ENCODE data around the gene ATAT1. TPM values are rescaled to one million over a fixed set of nuclear protein-coding genes. Genes with fewer than 3 reads are reported as not detected.
A peak's percentile ranks its signal among the peaks of the same experiment; 100 is the strongest.

The ATAT1 gene
- polyA plus RNA-seq, 10 donors = 14.7 to 33.9 (median 19.9) TPM

DNA sequence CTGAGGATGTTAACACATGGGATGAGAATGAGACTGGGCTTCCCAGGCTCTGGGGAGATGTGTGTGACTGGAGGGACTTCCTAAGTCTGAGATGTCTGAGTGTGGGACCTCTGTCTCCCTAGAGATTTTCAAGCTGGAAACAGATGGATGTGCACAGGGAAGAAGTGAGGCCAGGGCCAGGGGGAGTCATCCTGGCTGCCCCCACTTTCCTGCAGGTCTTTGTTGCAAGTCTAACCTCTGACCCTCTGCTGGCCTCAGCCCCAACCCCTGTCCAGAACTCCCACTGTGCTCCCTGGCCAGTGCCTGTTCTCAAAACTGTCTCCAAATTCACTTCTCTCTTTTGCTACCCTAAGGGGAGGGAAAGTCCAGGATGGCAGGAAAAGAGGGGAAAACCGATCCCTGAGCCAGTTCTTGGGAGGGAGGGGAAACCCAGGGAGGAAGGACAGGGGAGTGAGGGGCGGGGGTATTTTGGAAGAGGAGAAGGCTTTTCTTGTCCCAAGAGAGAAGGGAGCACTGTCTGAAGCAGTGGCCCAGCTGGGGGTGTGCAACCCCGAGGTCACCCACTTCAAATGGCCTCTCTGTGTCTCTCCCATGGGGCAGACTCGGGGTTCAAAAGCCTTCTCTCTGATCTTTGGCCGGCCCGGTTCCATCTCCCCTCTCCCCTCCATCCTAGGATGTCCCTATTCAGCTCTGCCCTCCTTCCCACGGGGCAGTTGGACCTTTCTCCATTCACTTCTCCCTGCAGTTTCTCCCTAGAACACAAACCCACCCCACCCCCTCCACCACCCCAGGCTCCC, 56.7 kb downstream of the ATAT1 start:
- no peak for DNase-seq

DNA sequence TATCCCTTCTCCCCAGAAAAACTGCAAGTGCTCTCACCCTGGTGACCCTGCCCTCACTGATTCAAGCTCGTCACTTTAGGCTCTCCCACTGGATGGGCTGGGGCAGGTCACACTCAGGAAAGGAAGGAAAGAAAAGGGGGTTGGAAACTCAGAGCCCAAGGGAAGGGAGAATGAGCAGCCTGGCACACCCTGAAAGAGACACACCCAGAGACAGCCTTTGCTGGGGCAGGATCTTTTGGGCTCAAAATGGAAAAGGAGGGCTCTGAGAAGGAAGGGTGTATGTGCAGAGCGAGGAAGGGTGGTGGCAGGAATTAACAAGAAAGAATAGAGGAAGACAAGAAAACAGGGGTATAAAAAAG, 57.3 kb downstream of the ATAT1 start:
- no peak for DNase-seq

DNA sequence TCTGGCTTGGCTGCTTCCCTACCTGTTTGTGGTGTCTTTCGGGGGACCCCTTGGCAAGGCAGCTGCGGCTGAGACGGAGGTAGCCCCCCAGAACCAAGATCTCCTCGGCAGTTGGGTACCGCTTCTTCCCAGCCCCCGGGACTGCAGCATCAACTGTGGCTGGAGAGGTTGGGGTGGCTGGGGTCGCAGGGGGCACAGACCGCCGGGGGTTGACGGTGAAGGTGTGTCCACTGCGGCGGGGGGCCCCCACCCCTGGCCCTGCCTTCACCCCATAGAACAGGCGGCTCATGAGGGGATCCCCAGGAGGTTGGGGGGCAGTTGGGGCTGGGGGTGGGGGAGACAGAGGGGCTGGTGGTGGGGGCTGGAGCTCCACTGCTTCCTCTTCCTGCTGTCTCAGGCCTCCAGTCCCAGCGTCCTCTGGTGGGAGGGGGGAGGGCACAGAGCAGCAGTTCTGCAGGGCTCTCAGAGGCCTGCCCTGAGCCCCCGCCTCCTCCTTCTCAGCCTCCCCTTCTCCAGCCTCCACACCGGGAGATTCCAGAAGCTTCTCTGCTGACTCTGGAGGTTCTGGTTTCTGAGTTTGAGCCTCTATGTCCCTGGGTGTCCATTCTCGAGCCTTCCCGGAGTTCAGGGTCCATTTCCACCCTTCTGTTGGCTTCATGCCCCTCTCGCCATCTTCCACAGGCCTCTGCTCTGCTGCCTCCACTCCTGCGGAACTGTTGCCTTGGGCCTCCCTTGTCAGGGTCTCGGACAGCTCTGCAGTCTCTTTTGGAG, 57.9 kb downstream of the ATAT1 start:
- peak in 2 of 3 donors; percentile 30 to 50 for DNase-seq

DNA sequence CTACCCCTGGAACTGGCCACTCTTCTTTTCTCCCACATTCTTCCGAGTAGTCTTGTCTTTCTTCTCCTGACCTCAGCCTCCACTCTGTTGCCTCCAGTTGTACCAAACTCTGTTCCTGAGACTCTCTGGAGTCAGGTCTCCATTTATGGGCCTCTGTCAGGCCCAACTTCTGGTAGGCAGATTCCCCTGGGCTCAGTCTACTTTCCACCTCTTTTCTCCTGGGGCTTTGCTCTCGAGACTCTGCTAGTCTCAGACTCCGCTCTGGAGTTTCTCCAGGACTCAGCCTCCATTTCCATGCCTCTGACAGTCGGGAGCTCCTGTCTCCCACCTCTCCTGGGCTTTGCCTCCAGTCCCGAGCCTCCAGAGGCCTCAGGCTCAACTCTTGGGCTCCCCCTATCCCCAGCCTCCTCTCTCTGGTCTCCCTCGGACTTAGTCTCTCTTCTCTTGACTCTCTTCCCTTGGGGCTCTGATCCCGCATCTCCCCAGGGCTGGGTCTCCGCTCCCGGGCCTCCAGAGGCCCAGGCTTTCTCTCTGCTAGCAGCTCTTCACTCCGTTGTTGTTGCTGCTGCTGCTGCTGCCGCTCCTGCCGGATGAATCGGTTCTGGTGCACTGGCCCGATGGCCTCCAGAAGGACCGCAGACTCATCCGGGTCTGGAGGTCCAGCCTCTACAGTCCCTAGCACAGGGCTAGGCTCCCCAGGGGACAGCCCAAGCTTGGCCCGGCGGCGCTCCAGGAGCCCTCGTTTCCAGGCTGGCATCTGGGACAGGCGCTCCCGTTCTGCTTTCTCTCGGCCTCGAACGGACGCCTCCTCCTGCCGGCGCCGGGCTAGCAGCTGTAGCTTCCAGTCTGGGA, 58.7 kb downstream of the ATAT1 start:
- peak in 1 of 3 donors; percentile 36 for DNase-seq

DNA sequence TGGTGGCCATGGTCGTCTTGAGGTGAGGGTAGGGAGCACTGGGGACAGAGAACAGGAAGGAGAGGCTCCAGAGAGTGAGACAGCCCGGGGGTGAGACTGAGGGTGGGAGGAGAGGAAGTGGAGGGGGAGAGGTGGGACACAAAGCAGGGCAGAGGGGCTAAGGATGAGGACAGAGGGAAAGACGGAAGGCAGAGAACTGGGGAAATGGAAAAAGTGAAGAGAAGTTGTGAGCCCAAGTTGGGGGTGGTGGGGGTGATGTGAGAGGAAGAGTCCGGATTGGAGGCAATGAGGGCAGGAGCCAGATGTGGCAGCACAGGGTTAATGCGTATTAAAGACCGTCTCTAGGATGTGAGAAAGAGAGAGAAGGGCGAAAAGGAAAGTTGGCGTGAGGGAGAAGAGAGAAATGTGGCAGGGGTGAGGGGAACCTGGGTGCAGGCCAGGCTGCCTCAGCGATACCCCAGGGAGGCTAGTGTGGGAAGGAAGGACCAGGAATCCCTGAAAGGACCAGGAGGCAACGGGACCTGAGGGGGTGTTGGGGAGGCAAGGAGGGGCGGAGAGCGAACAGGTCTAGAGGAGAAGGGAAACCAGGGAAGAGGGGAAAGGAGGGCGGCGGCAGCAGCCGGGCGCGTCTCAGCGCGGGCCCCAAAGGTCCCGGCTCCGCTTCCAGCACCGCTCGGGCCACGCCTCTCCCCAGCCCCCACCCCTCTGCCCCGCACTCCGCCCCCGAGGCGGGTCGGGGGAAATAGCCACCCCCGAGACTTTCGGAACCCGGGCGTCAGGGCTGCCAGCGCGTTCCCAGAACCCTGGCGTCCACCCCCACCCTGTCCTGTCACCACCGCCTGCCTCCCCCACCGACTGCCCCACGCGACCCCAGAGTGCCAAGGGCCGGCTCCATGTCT, 59.6 kb downstream of the ATAT1 start, which contains the start of gene PPP1R18:
TSS of gene PPP1R18 (minus strand) at position 637 of the 899 bp plus-strand sequence. CDS start at position 10, 627 bp downstream.
- peak in 2 of 3 donors; percentile 67 to 82 for DNase-seq

DNA sequence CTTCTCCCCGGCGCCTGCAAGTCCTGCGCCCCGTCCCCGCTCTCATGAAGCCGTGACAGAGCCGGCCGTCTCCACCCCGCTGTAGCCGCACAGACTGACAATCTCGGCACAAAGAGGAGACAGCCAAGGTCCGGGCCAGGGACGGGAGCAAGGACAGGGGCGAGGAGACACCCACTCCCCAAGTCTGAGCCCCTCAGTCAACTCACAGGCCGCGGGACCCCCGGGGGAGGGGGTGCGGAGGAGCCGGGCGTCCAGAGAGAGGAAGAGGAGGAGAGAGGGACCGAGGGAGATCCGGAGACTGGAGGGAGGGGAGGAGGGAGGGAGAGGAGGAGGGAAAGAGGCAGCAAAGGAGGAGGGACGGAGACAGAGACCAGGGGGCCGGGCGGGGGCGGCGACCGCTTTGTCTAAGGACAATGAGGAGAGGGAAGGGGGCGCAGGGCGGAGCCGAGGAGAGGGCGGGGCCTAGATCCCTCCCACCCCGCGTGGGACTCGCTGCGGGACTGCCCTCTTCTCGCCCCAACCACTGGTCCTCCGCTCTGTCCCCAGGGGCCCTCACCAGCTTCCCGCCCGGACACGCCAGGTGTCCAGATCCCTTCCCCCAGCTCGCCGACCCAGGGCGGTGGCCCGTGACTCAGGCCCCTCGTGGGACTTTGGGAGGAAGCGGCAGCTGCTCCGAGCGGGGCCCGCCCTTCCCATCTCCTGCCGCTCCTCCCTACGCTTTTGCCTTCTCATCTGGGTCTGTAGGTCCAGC, 60.4 kb downstream of the ATAT1 start:
- peak; percentile 96 to 99 (median 96) for DNase-seq

DNA sequence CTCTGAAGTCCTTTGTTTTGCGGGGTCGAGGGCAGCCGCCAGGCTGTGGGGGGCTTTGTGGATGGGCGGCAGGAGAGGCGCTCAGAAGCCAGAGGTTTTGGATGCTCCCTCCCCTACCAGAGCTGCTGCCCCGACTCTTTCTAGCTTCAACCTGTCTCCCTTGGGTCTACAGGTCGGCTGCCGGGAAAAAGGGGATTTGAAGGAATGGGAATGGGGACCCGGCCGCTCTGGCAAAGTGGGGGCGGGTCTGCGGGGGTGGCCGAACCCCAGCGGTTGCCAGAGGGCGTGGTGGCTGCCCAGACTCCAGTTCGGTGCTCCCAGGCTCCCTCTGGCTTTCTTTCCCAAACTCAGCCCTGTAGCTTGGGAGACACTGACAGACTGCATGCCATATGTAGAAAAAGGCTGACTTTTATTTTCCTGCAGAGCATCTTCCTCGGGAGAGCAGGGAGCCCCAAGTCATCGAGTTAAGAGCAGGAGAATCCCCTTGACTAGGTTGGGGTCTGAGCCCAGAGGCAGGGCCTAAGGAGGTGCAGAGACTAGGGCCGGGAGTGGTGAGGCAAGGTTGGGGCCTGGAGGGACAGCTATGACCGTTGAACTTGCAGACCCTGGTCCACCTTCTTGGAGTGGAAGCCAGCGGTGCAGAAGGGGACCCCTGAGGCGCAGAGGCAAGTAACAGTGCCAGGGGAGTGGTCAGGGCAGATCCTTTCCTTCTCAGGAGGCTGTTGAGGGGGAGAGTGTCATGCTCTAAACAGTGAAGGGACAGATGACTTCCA, 61.2 kb downstream of the ATAT1 start:
- DNase-seq = peak in 1 of 3 donors; percentile 30

DNA sequence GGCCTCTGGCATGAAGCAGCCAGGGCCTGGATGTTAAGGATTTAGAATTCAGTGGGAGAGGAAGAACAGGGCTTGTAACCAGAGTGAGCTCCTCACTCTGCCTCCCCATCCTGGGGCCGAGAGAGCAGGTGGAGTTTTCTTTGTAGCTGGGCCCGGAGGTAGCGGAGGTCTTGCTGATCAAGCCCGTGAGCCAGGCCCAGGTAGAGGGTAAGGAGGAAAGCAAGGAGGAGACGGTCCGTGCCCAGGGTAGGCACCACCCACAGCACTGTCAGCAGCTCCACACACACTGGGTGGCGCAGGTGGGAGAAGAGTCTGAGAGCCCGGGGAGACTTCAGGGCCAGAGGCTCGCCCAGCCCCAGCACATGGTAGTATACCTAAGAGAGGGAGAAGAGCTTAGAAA, 61.9 kb downstream of the ATAT1 start:
- DNase-seq = no peak

DNA sequence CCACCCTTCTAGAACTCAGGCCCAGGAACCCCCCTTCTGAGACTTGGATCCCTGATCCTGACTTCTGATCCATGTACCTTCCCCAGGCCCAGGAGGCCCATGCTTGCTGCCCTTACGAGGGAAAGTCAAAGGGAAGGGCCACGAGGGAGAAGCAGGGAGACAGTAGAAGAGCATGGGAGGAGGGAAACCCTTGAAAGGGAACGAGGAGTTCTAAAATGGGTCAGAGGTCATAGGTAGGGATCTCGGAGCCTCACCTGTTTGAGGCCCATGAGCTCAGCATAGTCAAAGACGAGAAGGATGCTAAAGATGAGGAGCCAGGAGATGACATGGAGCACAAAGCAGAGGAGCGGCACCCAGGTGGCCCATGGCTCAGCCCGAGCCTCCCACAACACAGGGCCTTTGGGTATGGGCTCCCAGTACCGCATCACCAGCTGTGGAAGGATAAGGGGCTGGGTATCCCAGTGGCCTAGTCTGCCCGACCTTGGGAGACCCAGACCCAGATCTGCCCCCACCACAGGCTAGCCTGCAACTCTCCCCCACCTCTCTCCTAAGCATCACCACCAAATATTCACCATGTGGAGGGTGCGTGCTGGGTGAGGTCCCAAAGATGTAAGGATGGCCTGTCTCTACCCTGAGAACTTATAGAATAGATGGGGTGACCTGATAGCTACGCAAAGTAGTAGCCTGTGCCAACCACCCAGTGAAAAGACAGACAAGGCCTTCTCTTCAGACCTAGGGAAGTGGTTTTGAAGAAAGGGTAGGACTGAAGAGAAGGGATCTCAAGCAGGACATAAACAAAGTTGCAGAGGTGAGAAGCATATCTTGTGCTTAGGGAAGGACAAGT, 62.6 kb downstream of the ATAT1 start:
- DNase-seq = no peak

DNA sequence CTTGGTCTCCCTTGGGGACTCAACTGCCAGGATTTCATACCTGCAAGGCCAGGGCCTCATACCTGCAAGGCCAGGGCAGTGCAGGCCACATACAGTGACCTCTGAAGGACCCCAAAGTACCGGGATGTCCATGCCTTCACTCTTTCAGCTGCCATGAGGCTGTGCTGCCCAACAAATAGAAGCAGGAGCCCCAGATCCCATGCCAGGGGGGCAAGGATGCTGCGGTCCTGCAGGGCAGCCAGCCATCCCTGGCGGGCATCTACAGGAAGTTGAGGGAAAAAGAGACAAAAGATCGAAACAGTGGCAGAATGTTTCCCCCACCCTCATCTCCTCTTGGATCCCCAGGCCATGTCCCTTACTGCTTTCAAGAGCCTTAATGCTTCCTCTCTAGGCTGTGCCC, 63.3 kb downstream of the ATAT1 start:
- no peak for DNase-seq

DNA sequence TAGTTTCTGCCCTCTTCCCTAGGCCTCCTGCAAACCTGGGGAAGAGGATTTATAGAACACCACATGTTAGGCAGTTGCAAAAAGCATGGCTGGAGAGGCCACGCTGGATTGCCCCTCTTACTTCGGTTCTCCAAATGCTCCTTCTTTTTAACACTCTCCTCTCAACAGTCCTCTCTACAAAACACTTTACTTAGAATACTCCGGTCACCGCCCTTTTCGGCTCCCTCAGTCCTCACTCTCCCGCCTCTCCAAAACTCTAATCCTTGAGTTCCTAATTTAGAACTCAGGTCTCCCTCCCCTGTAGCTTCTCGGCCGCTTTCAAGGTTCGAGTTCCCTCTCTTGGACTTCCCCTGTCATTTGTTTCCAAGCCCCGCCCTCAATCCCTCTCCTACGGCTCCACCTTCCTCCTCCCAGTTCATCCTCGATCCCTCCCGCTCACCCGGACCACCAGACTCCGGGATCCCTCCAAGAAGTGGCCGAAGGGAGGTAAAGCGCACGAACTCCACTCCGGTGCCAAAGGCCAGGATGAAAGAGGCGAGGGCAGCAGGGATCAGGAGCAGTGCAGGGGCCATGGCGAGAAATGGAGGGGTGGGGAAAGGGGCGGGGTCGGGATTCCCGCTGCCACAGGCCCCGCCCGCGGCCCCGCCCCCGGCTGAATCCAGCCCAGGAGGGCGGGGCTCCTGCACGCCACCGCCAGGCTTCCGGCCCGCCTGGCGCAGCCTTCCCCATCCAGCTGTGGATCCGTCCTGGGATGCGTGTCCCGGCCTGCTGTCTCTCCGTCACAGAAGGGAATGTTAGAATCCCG, 63.9 kb downstream of the ATAT1 start, which contains the start of gene NRM:
TSS of gene NRM (minus strand) at position 582 of the 805 bp plus-strand sequence. CDS start at position 572, 10 bp downstream.
- peak; percentile 89 to 97 (median 94) for DNase-seq

DNA sequence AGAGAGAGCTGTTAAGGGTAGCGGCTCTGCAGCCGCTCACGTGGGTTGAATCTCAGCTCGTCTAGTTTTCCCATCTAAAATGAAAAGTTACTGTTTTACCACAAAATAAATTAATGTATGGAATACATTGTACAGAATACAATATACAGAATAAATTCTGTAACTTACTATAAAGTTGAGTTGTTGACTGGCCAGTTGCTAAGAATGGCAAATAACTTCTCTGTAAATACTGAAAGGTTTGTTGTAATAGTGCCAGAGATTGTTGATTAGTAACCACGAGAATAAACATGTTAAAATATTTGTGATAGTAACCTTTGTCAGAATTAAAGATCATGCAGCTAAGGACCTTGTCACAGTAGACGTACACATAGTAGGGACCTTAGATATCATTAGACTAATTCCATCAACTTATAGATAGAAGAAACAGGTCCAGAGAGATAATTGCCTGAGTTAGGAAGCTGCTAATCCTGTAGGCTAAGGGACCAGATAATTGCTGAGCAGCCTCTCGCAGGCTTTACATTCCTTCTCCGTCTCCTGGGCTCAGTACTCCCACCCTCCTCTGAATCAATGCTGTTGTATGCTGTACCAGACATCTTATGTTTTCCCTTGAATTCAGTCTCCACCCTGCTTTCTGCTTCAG, 64.7 kb downstream of the ATAT1 start:
- DNase-seq = peak in 1 of 3 donors; percentile 44

Measured in muscle of back (tissue), 11 donors.